HG02571 (cell line): ENCODE data around the gene PARD3.

Source experiments
- ATAC-seq: cut with Tn5 transposase; IDR thresholded peaks from one replicate; pipeline ENCODE4 v1.9.1; 2021; ENCODE audit warnings: mild to moderate bottlenecking, moderate library complexity; ENCODE audit not compliant: unreplicated experiment

The PARD3 gene

GRCh38 chr10:34206935-34207268 is 608.2 kb downstream of the PARD3 start:
- ATAC-seq = no peak

- no peak for ATAC-seq
These were observed 608.8 kb downstream of the PARD3 start for GRCh38 chr10:34206078-34206934.

- no peak for ATAC-seq
These were observed 609.6 kb downstream of the PARD3 start for GRCh38 chr10:34205452-34205851.

DNA sequence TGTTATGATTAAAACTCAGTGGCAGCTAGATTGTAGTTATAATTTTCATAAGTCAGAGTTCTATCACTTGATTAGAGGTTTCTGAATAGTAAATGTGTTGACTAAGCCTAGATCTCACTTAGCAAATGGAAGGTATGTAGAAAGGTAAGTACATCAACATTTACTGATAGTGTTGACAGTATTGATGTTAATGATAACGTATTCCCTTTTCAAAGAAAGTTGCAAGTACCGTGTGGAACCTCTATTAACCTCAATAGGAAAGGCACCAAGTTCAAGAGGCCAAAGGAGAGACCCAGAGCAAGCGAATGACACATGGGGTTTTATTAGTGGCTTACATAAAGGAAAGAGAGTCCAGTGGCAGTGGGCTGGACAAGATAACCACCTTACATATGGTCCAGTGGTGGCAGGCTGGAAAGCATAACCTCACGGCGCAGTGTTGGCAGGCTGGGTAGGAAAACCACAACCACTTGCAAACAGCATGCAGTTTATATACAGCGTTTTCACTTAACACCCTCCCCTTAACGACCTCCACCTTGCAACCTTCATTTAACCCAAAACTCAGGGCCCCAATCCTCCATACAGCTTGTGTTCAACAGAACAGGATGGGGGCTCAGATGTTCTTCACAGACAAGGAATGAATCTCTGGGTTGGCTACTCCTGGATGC is 611.0 kb downstream of the PARD3 start:
- ATAC-seq = no peak

- no peak for ATAC-seq
These were observed 614.7 kb downstream of the PARD3 start for GRCh38 chr10:34200355-34200901.

DNA sequence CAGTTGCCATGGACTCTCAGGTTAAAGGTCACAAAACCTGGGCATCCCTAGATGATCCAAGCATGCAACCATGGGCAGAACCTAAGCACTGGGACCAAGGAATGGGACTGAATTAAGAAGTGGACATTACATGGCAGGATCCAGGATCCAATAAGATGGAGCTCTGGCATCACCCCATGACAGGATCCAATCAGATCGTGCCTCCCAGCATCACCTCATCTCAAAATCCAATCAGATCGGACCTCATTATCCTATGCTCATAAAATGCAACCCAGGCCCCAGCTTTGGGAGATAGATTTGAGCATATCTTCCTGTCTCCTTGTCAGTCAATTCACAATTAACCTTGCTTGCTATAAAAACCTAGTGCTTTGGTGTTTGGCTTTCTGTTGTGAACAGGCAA is 616.1 kb downstream of the PARD3 start:
- no peak for ATAC-seq

DNA sequence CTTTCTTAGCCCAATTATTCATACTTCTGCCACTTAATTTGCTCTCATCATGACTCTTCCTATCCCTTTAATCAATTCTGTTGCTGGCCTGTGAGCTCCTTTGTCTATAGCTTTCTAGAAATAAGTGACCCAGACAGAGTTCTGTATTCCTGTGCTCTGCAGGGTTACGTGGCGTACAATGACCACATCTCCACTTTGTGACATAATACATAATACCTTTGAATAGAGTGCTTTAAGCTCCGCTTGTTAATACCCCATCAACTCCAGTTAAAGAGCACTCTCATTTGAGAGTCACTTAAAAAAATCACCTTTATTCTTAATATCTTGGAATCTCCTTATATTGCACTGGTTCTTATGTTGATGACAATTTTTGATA is 619.0 kb downstream of the PARD3 start:
- no peak for ATAC-seq

DNA sequence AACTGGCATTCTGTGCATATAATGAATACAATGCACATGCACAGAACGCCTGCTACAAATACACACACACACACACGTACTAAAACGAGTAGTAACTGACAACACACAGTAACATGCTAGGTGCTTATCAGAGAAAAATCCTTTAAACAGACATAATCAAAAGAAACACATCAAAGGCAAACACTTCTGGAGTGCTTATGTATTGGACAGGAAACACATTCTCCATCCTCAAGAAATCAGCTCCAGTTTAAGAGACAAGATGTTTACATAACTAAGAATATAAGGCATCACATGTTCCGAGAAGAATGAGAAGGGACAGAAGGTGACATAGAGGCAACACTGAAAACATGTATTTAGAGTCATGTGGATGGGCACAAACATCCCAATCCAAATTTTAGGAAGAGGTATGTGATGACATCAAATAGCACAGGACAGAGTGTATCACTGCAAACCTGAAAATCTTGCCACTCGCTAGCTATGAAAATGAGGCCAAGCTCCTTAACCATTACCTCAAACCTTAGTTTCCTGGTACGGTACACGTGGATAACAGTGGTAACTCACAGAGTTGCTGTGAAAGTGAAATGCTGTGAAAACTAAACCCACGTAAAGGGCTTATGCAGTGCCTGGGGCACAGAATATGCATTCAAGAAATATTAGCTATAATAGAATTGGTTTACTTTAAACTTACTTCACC is 619.6 kb downstream of the PARD3 start:
- ATAC-seq = no peak

- ATAC-seq = no peak
These were observed 621.0 kb downstream of the PARD3 start for GRCh38 chr10:34193931-34194626.

DNA sequence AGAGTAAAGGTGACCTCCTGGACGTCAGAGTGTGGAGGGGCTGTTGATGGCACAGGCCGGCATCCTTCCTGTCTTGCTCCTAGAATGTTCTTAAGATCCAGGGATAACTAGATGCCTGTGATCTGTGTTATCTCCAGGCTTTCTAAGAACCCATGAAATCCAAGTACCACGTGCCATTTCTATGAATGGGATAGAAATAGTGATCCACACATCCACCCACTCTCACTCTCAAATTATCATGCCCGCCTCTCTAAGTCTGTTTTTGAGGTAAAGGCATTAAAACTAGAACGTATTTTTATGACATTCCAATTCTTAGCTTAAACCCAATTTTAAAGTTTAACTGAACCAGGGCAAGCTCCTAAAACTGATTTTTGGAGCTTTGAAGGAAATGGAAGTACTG is 622.5 kb downstream of the PARD3 start:
- no peak for ATAC-seq

DNA sequence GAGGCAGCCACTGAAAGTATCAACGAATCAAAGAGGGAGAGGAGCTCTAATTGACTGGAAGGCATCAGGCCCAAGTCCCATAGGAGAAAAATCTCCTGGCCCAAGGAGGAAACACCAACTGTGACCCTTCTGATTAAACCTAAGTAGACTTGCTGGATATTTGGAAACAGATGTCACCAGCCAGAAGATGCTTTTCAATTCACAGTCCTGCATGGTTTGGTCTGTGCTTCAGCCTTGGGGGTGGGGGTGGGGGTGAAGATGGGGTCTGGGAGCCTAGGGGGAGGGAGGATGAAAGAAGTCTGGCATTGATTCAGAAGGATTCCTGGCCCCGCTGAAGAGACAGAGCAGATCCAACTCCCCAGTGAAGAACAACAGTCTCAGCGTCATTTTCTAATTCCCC is 623.7 kb downstream of the PARD3 start:
- ATAC-seq = no peak

DNA sequence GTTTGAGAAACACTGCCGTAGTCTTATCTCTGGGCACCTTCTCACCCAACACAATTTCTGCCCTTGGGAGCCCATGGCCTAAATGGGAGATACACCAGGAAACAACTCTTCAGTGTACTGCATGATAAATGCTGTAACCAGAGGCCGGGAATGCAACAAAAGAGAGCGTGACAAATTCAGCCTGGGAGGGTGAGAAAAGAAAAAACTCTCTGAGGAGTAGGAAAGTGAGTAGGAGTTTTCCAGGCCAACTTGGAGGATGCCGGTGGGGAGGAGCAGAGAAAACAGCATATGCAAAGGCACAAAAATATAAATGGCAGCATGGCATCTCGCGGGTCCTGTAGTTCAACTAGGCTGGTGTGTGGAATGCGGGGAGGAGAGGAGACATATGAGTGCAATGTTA is 624.5 kb downstream of the PARD3 start:
- no peak for ATAC-seq

DNA sequence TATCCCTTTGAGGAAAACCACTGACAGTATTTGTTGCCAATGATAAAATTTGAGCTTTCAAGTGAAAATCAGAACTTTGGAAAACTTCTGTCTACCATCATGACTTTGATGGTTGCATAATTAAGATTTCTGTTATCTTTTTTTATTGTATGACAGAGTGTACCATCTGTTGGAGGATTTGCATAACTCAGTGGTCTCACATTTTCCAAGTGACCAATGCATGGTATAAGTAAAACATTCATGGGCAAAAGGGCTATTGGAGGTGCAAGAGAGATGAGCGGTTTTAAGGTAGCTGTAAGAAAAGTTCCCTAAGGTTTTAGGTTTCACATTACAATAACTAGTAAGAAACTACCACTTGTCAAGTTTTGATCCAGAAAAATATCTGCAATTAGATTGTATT is 625.3 kb downstream of the PARD3 start:
- no peak for ATAC-seq

GRCh38 chr10:34188221-34188620 is 626.9 kb downstream of the PARD3 start:
- ATAC-seq = no peak

- ATAC-seq = no peak
These were observed 627.9 kb downstream of the PARD3 start for GRCh38 chr10:34187201-34187600.

GRCh38 chr10:34186745-34187144 is 628.4 kb downstream of the PARD3 start:
- ATAC-seq = no peak

- ATAC-seq = no peak
These were observed 629.1 kb downstream of the PARD3 start for GRCh38 chr10:34185998-34186397.

DNA sequence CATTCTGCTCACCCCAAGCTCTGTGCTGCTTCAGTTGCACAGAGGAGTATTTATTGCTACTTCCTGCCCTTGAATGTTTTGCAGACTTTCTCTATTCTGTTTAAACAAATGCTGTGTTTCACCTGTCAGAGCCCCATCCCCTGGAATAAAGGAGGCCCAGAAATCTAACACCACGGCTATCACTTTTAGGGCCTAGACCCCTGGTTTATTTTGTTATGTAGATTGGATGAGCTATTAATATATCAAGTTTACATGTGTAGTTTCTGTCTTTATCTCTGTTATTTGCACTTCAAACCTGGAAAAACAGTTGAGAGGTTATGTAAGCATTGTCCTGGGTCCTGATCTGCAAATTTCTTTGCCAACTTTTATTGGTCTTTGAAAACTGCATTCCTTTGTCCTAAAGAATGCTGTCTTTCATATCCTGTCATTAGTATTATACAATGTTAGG is 630.1 kb downstream of the PARD3 start:
- ATAC-seq = no peak

- ATAC-seq = no peak
These were observed 630.7 kb downstream of the PARD3 start for GRCh38 chr10:34184397-34184796.

- no peak for ATAC-seq
These were observed 631.9 kb downstream of the PARD3 start for GRCh38 chr10:34183016-34183796.
